Measurements from ENCODE around the gene ATP2C1. TPM values are rescaled to one million over a fixed set of nuclear protein-coding genes. Genes with fewer than 3 reads are reported as not detected.

ATP2C1 gene
- total RNA-seq, 1 experiment from 2014 or later = 34.0 TPM

- Histone ChIP-seq H3K79me2 (ENCODE audit: low read length) (no peaks in the 10 kb centered on the region), H3K27ac (ENCODE audit: low read length) (no peak overlapping the region), H3K4me1 (ENCODE audit: insufficient read depth, low read length) (no peaks in the 10 kb centered on the region), H4K20me1 (ENCODE audit: low read length) (no peaks in the 10 kb centered on the region), H3K4me2 (ENCODE audit: low read length) (no peak overlapping the region), H3K9ac (ENCODE audit: low read length) (no peak overlapping the region), H3K9me2 (replicated peaks; ENCODE audit: low read length) (no peaks in the 10 kb centered on the region), H3K4me3 (ENCODE audit: low read length) (no peak overlapping the region), H3K36me3 (ENCODE audit: low read depth, low read length) (no peaks in the 10 kb centered on the region), H3K9me3 (ENCODE audit: low read length) (no peaks in the 10 kb centered on the region), H3F3A (ENCODE audit: low read length, unreplicated experiment) (no peaks in the 10 kb centered on the region), H2AFZ (ENCODE audit: low read length) (no peak overlapping the region), H3K27me3 (ENCODE audit: low read length) (no peaks in the 10 kb centered on the region)
- no TSS peak for BruUV-seq (replicated peaks)
- intact Hi-C loops (cut with micrococcal nuclease) = loop anchor here (1.0 to 10.0 kb wide), 4 partner anchors 54 to 742 kb away; partner anchors contain the start of gene NUDT16
- DNase-seq (peak; percentile 28), ATAC-seq (0 out of 2 replicates have a peak, but pooled peaks have one; percentile 27)
- POLR2A ChIA-PET (ENCODE audit: unreplicated experiment) = no interaction called here
- TF ChIP-seq, protein P1, sequence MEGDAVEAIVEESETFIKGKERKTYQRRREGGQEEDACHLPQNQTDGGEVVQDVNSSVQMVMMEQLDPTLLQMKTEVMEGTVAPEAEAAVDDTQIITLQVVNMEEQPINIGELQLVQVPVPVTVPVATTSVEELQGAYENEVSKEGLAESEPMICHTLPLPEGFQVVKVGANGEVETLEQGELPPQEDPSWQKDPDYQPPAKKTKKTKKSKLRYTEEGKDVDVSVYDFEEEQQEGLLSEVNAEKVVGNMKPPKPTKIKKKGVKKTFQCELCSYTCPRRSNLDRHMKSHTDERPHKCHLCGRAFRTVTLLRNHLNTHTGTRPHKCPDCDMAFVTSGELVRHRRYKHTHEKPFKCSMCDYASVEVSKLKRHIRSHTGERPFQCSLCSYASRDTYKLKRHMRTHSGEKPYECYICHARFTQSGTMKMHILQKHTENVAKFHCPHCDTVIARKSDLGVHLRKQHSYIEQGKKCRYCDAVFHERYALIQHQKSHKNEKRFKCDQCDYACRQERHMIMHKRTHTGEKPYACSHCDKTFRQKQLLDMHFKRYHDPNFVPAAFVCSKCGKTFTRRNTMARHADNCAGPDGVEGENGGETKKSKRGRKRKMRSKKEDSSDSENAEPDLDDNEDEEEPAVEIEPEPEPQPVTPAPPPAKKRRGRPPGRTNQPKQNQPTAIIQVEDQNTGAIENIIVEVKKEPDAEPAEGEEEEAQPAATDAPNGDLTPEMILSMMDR (conservative IDR thresholded peaks at IDR 0.05; ENCODE audit: low read depth, low read length) = peak; percentile 56
- no peak for TF ChIP-seq EZH2phosphoT487 (IDR thresholded peaks at IDR 0.05; ENCODE audit: borderline replicate concordance, low read length)
- CTCF ChIA-PET = no interaction called here
Measured at GRCh38 chr3:131053043-131053859, 159.4 kb downstream of the ATP2C1 start.

Other genes with a start within 250 kb of the ATP2C1 start
- gene PIK3R4, start 147.3 kb upstream of the ATP2C1 start, total RNA-seq (2014; rRNA removed) = 21.5 and 21.9 TPM in 2 replicates
- gene ASTE1, start 132.7 kb downstream of the ATP2C1 start, total RNA-seq (2014; rRNA removed) = 2.8 and 2.9 TPM in 2 replicates
- 3.1 and 5.8 TPM in 2 replicates for gene NEK11, start 132.8 kb downstream of the ATP2C1 start, total RNA-seq (2014; rRNA removed)

All from PC-3 (cell line).